GM19099 (cell line): ENCODE measurements around the gene FAF2.

Experiments used
- POLR2A ChIP-seq: IDR thresholded peaks from 3 replicates; pipeline ENCODE4 v1.6.1; 2011; ENCODE audit warnings: low read depth; ENCODE audit not compliant: insufficient read length; ENCODE audit errors: extremely low read depth

Gene FAF2

DNA sequence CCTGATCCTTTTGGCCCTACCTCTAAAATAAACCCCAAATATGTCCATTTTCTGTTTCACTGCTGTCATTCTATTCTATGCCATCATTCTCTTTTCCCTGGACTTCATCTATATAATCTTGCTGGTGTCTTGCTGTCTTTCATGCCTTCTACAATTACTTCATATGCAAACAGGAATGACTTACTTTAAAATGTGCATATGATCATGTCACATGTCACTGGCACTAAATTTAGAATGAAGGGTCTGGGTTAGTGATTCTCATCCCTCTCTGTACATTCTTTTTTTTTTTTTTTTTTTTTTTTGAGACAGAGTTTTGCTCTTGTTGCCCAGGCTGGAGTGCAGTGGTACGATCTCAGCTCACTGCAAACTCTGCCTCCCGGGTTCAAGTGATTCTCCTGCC, 22.9 kb downstream of the FAF2 start:
- TF ChIP-seq POLR2A = no peak

DNA sequence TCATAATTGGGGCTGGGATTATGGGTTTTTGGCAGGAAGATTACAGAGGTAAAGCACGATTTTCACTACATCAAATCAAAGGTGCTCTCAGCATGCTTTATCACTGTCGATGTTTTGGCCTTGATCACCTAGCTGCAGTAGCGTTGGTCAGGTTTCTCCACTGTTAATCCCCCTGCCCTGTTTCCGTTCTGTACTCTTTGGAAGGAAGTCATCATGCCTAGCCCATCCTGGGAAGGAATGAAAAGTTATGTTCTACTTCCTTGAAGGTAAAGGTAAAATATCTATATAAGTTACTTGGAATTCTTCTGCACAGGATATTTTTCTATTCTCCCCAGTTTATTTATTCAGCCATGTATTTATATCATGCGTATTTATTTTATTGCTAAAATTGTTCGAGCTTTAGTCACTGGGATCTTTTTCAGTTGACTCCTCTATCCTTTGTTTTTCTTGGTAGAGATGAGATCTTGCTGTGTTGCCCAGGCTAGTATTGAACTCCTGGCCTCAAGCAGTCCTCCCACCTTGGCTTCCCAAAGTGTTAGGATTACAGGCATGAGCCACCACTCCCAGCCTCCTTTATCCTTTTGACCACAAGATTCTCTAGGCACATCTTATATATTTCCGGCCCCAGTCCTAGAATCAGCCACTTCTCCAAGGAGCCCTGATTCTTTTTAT, 25.3 kb downstream of the FAF2 start:
- TF ChIP-seq POLR2A = no peak

DNA sequence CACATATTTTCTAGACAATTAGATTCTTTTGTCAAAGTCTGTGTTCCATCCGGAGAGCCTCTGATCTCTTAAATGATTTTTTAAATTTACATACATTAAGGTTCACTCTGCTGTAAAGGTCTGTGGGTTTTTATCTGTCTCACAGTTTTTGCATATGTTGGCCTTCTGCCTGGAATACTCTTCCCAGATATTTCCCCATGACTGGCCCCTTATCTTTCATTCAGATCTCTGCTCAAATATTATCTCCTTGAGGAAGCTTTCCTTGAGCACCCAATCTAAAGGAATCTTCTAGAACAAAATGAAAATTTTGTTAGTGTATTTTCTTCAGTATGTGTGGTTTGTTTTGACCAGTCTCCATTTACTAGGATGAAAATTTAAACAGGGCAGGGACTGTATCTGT, 26.3 kb downstream of the FAF2 start:
- TF ChIP-seq POLR2A = no peak

DNA sequence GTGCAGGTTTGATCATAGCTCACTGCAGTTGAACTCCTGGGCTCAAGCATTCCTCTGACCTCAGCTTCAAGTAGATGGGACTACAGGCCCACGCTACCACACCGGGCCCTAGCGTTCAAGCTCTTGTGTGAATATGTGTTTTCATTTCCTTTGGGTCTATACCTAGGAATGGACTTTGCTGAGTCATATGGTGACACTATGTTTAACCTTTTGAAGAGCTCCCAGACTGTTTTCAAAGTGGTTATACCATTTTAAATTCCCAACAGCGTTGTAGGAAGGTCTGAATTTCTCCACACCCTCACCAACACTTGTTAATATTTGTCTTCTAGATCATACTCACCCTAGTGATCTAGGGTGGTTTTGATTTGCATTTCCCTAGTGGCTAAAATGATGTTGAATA, 33.5 kb downstream of the FAF2 start:
- no peak for TF ChIP-seq POLR2A

DNA sequence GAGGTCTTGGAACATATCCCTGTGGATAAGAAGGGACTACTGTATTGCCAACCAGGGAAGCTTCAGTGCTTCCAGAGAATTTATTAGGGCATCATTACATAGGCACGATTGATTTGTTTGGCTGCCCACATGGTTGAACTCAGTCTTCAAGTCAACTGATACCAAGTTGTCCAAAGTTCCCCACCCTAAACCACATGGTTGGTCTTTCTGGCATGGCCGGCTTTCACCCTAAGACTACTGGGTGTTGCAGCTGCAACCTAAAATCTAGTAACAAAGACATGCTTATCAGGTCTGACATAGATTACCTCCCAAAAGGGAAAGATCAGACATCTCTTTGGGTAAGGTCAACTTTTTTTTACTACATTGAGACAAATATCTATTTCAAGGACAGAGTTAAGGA, 37.0 kb downstream of the FAF2 start:
- TF ChIP-seq POLR2A = no peak

DNA sequence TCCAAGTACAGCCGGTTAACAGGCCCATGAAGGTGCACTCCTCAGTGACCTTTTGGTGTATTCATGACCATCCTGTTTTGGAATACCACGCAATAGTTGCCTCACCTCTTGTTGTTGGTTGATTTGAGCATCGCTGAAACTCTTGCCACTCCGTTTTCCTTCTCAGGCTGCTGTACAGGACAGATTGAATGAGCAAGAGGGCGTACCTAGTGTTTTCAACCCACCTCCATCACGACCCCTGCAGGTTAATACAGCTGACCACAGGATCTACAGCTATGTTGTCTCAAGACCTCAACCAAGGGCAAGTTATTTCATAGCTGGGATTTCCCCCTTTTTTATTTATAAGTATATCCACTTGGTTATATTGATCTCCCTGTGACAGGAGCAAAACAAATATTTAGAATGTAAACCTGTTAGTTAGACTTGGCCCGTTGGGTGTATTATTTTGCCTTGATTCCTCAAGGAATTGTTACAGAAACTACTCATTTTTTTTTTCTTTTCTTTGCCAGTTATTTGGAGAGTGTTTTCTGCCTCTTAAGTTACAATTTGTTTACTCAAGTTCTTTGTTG, 38.1 kb downstream of the FAF2 start:
- TF ChIP-seq POLR2A = no peak

DNA sequence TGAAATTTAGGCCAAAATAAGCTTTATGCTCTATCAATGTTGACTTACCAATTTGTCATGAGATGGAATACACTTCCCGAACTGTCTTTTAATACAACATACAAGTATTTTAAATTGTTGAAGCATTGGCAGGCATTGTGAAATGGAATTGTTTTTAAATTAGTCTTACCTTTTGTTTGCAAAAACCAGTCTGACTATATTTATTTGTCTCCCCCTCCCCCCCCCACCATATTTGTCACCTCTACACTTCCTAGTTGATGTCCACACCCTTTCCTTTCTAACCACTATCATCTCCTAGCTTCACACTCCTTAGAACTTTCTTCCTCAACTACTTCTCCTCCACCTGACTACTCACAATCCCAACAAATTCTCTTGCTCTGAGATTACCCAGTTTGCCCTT, 40.9 kb downstream of the FAF2 start:
- no peak for TF ChIP-seq POLR2A

DNA sequence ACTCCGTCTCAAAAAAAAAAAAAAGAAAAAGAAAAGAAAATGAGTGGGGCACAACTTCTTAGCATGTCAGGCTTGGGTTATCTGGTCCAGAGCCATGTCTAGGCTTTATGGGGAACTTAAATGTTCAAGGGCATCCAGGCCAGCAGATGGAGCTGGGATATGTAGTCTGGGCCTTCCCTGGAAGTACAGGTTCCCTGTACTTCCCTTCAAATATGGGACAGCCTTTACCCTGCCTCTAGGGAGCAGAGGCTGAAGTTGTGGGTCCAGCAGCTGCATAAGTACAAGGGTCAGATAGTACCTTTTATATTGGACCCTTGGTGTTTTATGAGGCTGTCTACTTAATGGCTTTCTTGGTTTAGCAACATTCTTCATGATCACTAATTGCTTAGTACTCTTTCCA, 42.1 kb downstream of the FAF2 start:
- no peak for TF ChIP-seq POLR2A

DNA sequence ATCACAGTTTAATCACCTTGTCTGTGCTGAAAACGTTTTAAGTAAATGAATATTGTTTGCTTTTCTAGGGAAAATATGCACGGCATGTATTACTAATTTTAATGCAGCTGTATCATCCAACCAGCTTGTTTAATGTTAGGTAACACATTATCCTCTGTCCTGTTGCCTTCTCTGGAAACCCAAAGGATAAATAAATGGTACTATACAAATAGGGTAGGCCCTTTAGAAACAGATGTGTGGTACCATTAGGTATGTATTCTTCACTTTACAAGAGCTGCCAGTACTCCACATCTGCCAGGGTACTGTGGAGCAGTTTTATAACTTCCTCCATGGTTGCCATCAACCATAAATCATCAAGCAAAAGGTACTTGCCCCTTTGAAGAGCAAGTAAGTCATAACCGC, 42.9 kb downstream of the FAF2 start:
- no peak for TF ChIP-seq POLR2A

DNA sequence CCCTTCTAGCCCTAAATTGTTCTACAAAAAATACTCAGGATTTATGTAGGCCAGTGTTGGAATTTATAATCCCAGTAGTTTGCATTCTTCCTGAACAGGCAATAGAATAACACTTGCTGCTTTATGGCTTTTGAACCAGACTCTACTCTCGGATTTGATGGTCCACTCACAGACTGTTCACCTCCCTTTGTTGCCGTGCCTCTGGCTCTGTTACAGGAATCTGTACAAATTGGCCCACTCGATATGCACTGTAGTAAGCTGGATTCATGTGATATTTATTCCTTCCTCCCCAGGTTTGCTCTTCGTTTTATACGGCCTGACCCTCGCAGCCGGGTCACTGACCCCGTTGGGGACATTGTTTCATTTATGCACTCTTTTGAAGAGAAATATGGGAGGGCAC, 43.7 kb downstream of the FAF2 start:
- TF ChIP-seq POLR2A = no peak

DNA sequence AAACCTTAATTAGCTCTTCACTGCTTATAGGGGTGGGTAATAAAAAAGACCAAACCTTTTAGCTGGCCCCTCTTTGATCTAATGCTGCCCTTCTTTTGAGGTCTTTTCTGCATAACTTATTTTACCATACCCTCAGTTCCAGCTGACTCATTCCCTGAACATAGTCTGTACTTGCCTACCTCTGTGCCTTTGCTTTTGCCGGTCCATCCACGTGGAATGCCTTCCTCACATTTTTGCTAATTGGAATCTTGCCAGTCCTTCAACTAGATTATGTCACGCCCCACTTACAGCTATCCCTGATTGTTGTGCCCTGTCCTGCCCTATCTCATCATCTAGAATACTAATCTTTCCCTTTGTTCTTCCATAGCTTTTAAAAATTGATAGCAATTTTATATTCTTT, 44.2 kb downstream of the FAF2 start:
- TF ChIP-seq POLR2A = no peak

DNA sequence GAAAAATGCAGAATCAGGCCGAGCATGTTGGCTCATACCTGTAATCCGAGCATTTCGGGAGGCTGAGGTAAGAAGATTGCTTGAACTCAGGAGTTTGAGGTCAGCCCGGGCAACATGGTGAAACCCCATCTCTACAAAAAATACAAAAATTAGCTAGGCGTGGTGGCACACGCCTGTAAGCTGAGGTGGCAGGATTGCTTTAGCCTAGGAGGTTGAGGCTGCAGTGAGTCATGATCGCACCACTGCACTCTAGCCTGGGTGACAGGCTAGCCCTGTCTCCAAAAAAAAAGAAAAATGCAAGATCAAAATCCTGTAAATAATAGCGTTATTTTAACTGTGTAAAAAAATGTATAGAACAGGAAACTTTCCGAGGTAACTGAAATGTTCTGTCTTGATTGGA, 49.7 kb downstream of the FAF2 start:
- TF ChIP-seq POLR2A = no peak

DNA sequence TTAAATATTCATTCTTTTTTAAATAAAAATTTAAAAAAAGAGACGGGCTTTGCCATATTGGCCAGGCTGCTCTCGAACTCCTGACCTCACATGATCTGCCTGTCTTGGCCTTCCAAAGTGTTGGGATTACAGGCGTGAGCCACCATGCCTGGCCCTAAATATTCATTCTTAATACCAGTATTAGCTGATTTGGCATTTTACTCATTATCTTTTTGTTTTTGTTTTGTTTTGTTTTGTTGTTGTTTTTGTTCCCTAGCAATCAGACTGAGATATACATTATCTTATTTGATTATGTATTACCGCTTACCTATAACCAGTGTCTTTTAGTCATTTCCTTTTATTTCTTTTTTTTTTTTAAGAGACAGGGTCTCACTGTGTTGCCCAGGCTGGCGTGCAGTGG, 51.1 kb downstream of the FAF2 start:
- TF ChIP-seq POLR2A = no peak

DNA sequence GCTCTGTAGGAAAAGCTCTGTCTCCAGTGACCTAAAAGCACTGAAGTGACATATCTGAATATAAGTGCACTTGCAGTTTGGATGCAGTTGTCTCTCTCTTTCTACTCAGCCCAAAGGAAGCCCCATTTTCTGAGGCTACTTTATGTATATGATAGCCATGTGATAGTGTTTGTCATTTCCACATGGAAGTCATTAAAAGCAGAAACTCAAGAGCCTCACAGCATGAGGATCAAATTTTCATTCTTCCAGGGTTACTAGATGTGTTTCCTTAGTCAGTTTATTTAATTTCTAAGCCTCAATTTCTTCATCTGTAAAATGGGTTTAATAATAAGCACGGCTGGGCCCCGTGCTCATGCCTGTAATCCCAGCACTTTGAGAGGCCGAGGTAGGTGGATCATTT, 52.3 kb downstream of the FAF2 start:
- TF ChIP-seq POLR2A = no peak

DNA sequence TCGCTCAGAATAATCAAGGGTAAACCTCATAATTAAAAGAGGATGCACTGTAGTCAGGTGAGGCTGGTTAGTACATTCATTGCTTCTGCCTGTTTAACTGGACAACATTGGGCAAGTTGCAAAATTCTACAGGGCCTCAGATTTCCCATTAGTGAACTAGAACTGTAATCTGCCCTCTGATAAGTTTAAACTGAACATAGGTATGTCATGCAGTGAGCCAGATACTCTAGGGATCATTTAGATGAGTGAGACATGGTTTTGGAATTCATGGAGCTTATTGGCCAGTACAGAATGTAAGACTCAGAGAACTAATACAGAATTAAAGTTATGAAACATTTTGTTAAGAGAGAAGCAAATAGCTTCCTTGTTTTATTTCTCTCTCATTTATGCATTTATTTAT, 53.1 kb downstream of the FAF2 start:
- TF ChIP-seq POLR2A = no peak

DNA sequence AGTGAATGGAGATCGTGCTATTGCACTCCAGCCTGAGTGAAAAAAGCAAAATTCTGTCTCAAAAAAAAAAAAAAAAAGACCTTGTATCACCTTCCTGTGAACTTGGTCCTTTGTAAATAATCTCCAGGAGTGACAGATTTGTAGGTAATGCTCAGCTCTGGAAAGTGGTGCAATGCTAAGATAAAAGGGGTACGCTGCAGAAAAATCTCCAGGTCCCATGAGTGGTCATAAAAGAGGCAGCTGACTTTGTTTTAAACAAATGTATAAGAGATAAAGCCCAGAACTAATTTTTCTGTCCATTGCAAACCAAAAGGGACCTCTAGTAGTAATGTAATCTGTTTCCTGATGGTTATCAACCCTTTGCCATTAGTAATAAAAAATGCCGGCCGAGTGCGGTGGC, 55.3 kb downstream of the FAF2 start:
- no peak for TF ChIP-seq POLR2A

DNA sequence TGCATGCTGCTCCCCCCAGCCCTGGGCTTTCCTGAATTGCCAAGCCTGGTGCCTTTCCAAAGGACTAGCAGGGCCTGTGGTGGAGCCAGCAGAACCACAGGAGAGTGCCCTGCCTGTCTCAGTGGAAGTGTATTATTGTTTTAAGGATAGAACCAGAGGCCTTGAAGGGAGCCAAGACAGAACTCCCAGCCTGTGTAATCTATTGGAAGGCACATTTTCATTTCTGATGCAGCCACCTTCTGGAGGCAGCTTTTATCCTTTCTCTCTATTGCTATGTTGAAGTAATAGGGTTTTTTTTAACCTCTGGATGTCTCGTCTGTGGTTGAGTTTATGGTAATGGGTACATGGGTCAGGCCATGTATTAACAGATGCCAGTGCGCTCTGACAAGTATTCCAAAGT, 59.7 kb downstream of the FAF2 start:
- TF ChIP-seq POLR2A = no peak
